Endothelial cell of umbilical vein (primary cell): ENCODE data around the gene PHPT1. TPM values are rescaled to one million over a fixed set of nuclear protein-coding genes. Genes with fewer than 3 reads are reported as not detected.

Experiments
- BruUV-seq: library from RNA; stranded (reverse); fragments of 400-500 nt; replicated peaks from 2 replicates; lab custom pipeline; 2021; lab: Mats Ljungman, UMichigan
- CTCF ChIA-PET: fragments of 300-600, 350-600 bp; sonication (Branson Sonifier 250); formaldehyde crosslinking; loops from one replicate; lab custom pipeline; 2021; ENCODE audit warnings: antibody characterized with exemption, inconsistent platforms; lab: Charles Lee
- POLR2A ChIA-PET: fragments of 300-600, 350-600 bp; sonication (Branson Sonifier 250); formaldehyde crosslinking; loops from one replicate; lab custom pipeline; 2021; ENCODE audit warnings: antibody characterized with exemption, inconsistent platforms; lab: Charles Lee
- DNase-seq: peaks from one replicate; pipeline ENCODE4 v3.0.0-alpha.2; 2011; ENCODE audit warnings: low read depth, low spot score
- FAIRE-seq: peaks from 2 replicates; lab custom pipeline; 2011; peaks lifted over from hg19 to GRCh38; lab: Jason Lieb, UNC
- H2AFZ ChIP-seq: 2 replicates; pipeline ENCODE4 v1.6.0; 2012; ENCODE audit warnings: low read depth, low read length, control low read depth, inconsistent platforms
- H3K27ac ChIP-seq: 2 replicates; pipeline ENCODE4 v1.5.1; 2011; ENCODE audit warnings: low read depth, mild to moderate bottlenecking, control low read depth, low read length, moderate library complexity; ENCODE audit not compliant: insufficient read depth
- H3K27me3 ChIP-seq, 2 experiments: 2 replicates each; pipeline versions ENCODE4 v1.6.0 to v1.6.1; 2011; ENCODE audit warnings: low read length in 2 of 2, mixed read lengths in 1 of 2; ENCODE audit not compliant: control insufficient read depth in 2 of 2, insufficient read depth in 2 of 2
- H3K36me3 ChIP-seq, 2 experiments: 2 replicates in 1 of 2; 3 replicates in 1 of 2; pipeline ENCODE4 v1.5.1; 2011; ENCODE audit warnings: low read length in 2 of 2, mild to moderate bottlenecking in 1 of 2, moderate library complexity in 1 of 2; ENCODE audit not compliant: control insufficient read depth in 2 of 2, insufficient read depth in 2 of 2; ENCODE audit errors: extremely low read depth in 1 of 2
- H3K4me1 ChIP-seq: 3 replicates; pipeline ENCODE4 v1.5.1; 2011; ENCODE audit warnings: mild to moderate bottlenecking, low read length; ENCODE audit not compliant: control insufficient read depth, insufficient read depth; ENCODE audit errors: extremely low read depth
- H3K4me2 ChIP-seq: 2 replicates; pipeline ENCODE4 v1.6.1; 2011; ENCODE audit warnings: low read length, control low read depth, mixed read lengths; ENCODE audit not compliant: insufficient read depth
- H3K4me3 ChIP-seq, 3 experiments: fragments of 200-600 bp in 1 of 3; sonication (generic), shearing (Covaris generic) in 1 of 3; replicated peaks in 1 of 3; 2 replicates each; pipeline ENCODE4 v1.5.1; 2011 to 2016; ENCODE audit warnings: control low read depth in 3 of 3, low read length in 3 of 3, mild to moderate bottlenecking in 2 of 3, inconsistent platforms in 1 of 3, low read depth in 1 of 3, moderate library complexity in 1 of 3; ENCODE audit not compliant: insufficient read depth in 1 of 3
- H3K79me2 ChIP-seq: 2 replicates; pipeline ENCODE4 v1.6.0; 2012; ENCODE audit warnings: low read length, inconsistent platforms; ENCODE audit not compliant: control insufficient read depth, insufficient read depth
- H3K9ac ChIP-seq: replicated peaks from 2 replicates; pipeline ENCODE3; 2011; ENCODE audit warnings: low read length, control low read depth; ENCODE audit not compliant: insufficient read depth; ENCODE audit errors: extremely low read depth
- H3K9me1 ChIP-seq: replicated peaks from 3 replicates; pipeline ENCODE4 v1.6.0; 2011; ENCODE audit warnings: mild to moderate bottlenecking, low read length; ENCODE audit not compliant: control insufficient read depth, insufficient read depth; ENCODE audit errors: extremely low read depth
- H3K9me3 ChIP-seq: replicated peaks from 2 replicates; pipeline ENCODE4 v1.5.1; 2012; ENCODE audit warnings: low read length, inconsistent platforms; ENCODE audit not compliant: control insufficient read depth, insufficient read depth
- H4K20me1 ChIP-seq: replicated peaks from 2 replicates; pipeline ENCODE3; 2011; ENCODE audit warnings: mild to moderate bottlenecking, low read length; ENCODE audit not compliant: control insufficient read depth, insufficient read depth; ENCODE audit errors: extremely low read depth
- EZH2 ChIP-seq: IDR thresholded peaks from 2 replicates; pipeline ENCODE4 v1.6.1; 2012; ENCODE audit warnings: borderline replicate concordance, low read depth, mild to moderate bottlenecking, moderate library complexity, low read length, inconsistent platforms; ENCODE audit not compliant: severe bottlenecking
- FOS ChIP-seq: IDR thresholded peaks from 2 replicates; pipeline ENCODE4 v1.6.1; 2011; ENCODE audit warnings: mild to moderate bottlenecking, low read length, moderate library complexity, borderline replicate concordance; ENCODE audit not compliant: insufficient read depth
- GATA2 ChIP-seq: IDR thresholded peaks from 2 replicates; pipeline ENCODE4 v1.7.0; 2011; ENCODE audit warnings: low read depth, mild to moderate bottlenecking, moderate library complexity, mixed read lengths, low read length; ENCODE audit not compliant: insufficient read length, insufficient read depth
- JUN ChIP-seq: IDR thresholded peaks from 2 replicates; pipeline ENCODE4 v1.6.1; 2011; ENCODE audit warnings: borderline replicate concordance, low read depth; ENCODE audit not compliant: insufficient read length, insufficient read depth
- MYC ChIP-seq: IDR thresholded peaks from one replicate; pipeline ENCODE4 v1.6.1; 2011; ENCODE audit warnings: mild to moderate bottlenecking, low read depth, low read length
- POLR2A ChIP-seq: IDR thresholded peaks from 2 replicates; pipeline ENCODE4 v1.6.1; 2012; ENCODE audit warnings: low read depth, mild to moderate bottlenecking, control low read depth, low read length
- POLR2AphosphoS5 ChIP-seq: IDR thresholded peaks from 2 replicates; pipeline ENCODE4 v1.6.1; 2012; ENCODE audit warnings: low read depth, mild to moderate bottlenecking, control low read depth, low read length, moderate library complexity; ENCODE audit not compliant: insufficient read depth
- dilution Hi-C: fragments of 300-500 bp; cut with MboI; formaldehyde crosslinking; loops from one replicate; pipeline ENCODE4 v1.15.0; 2019; ENCODE audit warnings: low sequenced_read_pairs; ENCODE audit not compliant: extremely low pct_ligation_motif_present
- intact Hi-C: fragments of 100-400 bp; cut with micrococcal nuclease; formaldehyde crosslinking; loops from one replicate; pipeline ENCODE4 v1.10.0; 2022
- polyA plus RNA-seq, 4 experiments: library from polyadenylated mRNA; depleted of rRNA in 3 of 4; stranded (reverse) in 3 of 4; unstranded in 1 of 4; fragments of >200 nt; gene quantifications; 2 replicates each; pipeline versions ENCODE4 v1.2.1 to v1.2.3, GENCODE V29; 2011 to 2012; ENCODE audit warnings: missing spikeins in 1 of 4
- total RNA-seq: library from RNA; stranded (reverse); gene quantifications from 2 replicates; pipeline ENCODE4 v1.2.3, GENCODE V29; 2021
- TF ChIP-seq, protein P1 (sequence below): IDR thresholded peaks from 2 replicates; pipeline ENCODE4 v1.6.1; 2011; ENCODE audit not compliant: insufficient read depth, insufficient read length
- TF ChIP-seq, protein P2 (sequence below), 2 donors: IDR thresholded peaks; 1 replicate in 1 of 2; 2 replicates in 1 of 2; pipeline ENCODE4 v1.5.1; 2011; ENCODE audit warnings: low read length in 2 of 2, mild to moderate bottlenecking in 2 of 2, moderate library complexity in 2 of 2, control low read depth in 1 of 2, inconsistent platforms in 1 of 2, low read depth in 1 of 2; ENCODE audit not compliant: insufficient read depth in 1 of 2; ENCODE audit errors: extremely low read depth in 1 of 2

The PHPT1 gene
- total and polyA plus RNA-seq, 2 donors (not counting 3 experiments of a cell fraction or from before 2014, with no cell fraction given) = 139 to 319 TPM

DNA sequence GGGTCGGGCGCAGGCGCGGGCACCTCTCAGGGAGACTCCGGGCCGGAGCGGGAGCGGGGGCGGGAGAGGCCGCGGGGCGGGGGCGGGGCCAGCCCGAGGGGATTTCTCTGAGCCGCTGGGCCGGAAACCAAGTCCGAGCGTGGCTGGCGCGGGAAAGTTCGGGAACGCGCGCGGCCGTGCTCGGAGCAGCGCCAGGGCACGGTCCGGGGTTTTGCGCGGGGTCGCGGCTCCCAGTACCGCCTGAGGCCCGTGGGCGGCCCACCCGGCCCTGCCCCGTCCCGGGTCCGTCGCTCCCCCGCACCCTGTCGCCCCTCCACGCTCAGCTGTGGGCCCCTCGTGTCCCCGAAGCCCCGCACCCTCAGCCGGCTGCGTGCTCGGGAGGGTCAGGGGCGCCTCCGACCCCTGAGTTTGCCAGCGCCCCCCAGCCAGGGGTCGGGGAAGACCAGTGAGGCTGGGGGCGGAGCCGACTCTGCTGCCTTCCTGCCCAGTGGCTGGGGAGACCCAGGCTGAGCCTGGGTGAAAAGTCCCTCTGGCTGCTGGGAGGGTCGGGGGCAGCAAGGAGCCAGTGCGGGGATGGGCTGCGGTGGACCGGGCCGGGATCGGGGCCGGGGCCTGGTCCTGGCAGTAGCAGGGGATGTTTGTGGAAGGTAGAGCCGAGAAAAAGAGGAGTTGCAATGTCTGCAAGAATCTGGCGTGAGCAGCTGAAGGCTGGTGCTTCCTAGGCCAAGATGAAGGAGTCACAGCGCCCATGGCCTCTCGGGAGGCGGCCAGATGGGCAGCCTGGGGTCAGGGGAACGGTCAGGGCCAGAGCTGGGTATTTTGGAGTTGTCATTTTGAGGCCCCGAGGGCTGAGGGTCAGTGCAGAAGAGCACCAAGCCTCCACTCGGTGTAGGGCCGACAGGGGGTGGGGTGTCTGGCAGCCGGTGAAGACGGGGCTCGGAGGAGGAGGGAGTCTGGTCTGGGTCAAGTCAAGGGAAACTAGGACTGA lies 37.7 kb downstream of the PHPT1 start:
- DNase-seq (peak; percentile 33), FAIRE-seq (peak; percentile 43)
- H3K79me2 ChIP-seq = peaks cover 49% of the 10 kb centered on the region
- intact Hi-C loops (loop anchor here (1.0 to 5.0 kb wide), 4 partner anchors 21 to 95 kb away; partner anchors contain the start of genes EDF1, FBXW5, PHPT1 and TMEM141), dilution Hi-C loops (no loop called here)
- peak overlapping the region; percentile 62 to 87 (median 85) for H3K4me3 ChIP-seq
- peak overlapping the region; percentile 88 for H3K4me2 ChIP-seq
- H3K27ac ChIP-seq = peak overlapping the region; percentile 56
- H3K4me1 ChIP-seq = peaks cover 14% of the 10 kb centered on the region
- no peaks in the 10 kb centered on the region for H3K36me3 ChIP-seq
- peak overlapping the region; percentile 86 for H3K9ac ChIP-seq
- ChIA-PET CTCF (interaction anchor here (0.6 to 1.0 kb wide), 5 partner anchors 21 to 149 kb away, joined by 3 to 4 read pairs (median 3); partner anchors contain the start of gene EDF1), POLR2A (no interaction called here)
- TF ChIP-seq GATA2 = no peak
- TF ChIP-seq POLR2AphosphoS5 = no peak
- no peak for TF ChIP-seq JUN
- TF ChIP-seq EZH2 = no peak
- TF ChIP-seq, protein P1, sequence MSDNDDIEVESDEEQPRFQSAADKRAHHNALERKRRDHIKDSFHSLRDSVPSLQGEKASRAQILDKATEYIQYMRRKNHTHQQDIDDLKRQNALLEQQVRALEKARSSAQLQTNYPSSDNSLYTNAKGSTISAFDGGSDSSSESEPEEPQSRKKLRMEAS = no peak
- no peak for TF ChIP-seq POLR2A
- no peak for TF ChIP-seq FOS
- TF ChIP-seq, protein P2, sequence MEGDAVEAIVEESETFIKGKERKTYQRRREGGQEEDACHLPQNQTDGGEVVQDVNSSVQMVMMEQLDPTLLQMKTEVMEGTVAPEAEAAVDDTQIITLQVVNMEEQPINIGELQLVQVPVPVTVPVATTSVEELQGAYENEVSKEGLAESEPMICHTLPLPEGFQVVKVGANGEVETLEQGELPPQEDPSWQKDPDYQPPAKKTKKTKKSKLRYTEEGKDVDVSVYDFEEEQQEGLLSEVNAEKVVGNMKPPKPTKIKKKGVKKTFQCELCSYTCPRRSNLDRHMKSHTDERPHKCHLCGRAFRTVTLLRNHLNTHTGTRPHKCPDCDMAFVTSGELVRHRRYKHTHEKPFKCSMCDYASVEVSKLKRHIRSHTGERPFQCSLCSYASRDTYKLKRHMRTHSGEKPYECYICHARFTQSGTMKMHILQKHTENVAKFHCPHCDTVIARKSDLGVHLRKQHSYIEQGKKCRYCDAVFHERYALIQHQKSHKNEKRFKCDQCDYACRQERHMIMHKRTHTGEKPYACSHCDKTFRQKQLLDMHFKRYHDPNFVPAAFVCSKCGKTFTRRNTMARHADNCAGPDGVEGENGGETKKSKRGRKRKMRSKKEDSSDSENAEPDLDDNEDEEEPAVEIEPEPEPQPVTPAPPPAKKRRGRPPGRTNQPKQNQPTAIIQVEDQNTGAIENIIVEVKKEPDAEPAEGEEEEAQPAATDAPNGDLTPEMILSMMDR (IDR thresholded peaks at IDR 0.05; ENCODE audit: extremely low read depth in 1 of 2, insufficient read depth in 1 of 2, low read depth in 1 of 2, low read length in 2 of 2) = no peak
- TF ChIP-seq MYC = no peak
- H3K9me3 ChIP-seq = no peaks in the 10 kb centered on the region
- no peaks in the 10 kb centered on the region for H3K9me1 ChIP-seq
- H3K27me3 ChIP-seq = no peaks in the 10 kb centered on the region
- BruUV-seq = no TSS peak
- H4K20me1 ChIP-seq = no peaks in the 10 kb centered on the region
- H2AFZ ChIP-seq = peak overlapping the region; percentile 55
